ENCODE measurements around the gene KIAA2012.

The KIAA2012 gene

DNA sequence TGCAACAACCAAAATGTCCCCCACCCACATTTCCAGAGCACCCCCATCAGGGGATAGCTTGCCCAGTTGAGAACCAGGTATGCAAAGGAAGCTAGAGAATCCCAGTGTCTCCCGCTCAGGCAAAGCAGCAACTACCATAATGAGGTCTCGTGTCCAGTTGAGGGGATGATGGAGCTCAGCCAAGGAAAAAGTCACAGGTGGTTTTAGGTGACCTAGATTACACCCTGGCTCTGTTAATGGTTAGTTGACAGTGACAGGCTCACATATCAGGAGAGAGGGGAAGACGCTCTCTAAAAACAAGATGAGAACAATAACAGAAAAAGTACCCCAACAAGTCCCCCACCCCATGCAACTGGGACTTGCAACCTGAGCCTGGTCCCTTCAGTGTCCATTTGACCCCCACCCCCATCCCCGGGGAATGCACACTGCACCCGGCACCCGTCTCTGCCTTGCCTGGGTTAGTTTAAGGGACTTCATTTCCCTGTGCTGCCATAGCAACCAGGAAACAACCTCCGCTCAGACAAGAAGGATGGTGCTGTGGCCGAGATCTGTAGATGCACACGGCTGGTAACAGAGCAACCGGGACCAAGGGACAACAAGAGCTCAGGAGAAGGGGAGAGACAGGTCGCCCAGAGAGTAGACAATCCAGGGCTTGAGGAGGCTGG is at the start of gene KIAA2012:
Gene KIAA2012 (plus strand): TSS at position 519 of the 665 bp plus-strand sequence. CDS start 373 bp downstream, outside the sequence.
- no peak within 1 kb of the TSS for H3K9ac ChIP-seq (ENCODE audit: low read length)
- H3K27me3 ChIP-seq (replicated peaks; ENCODE audit: control insufficient read depth, insufficient read depth, low read length), result peaks cover 22% of the 10 kb centered on the region
- H3K4me1 ChIP-seq (ENCODE audit: control insufficient read depth, insufficient read depth, low read length), result no peaks in the 10 kb centered on the region
- H3K9me3 ChIP-seq (ENCODE audit: control insufficient read depth, low read length), result no peaks in the 10 kb centered on the region
- DNase-seq (ENCODE audit: low read depth), result no peak
- no peak within 1 kb of the TSS for H3K4me3 ChIP-seq (ENCODE audit: low read length)
- H3K36me3 ChIP-seq (ENCODE audit: control insufficient read depth, insufficient read depth, low read length, severe bottlenecking), result no peaks in the 10 kb centered on the region

GRCh38 chr2:202023904-202024266 is 49.2 kb upstream of the KIAA2012 start:
- Histone ChIP-seq H3K27me3 (replicated peaks; ENCODE audit: control insufficient read depth, insufficient read depth, low read length) (peaks cover 15% of the 10 kb centered on the region), H3K4me1 (ENCODE audit: control insufficient read depth, insufficient read depth, low read length) (no peaks in the 10 kb centered on the region), H3K4me3 (ENCODE audit: low read length) (no peak overlapping the region), H3K36me3 (ENCODE audit: control insufficient read depth, insufficient read depth, low read length, severe bottlenecking) (no peaks in the 10 kb centered on the region), H3K9ac (ENCODE audit: low read length) (no peak overlapping the region), H3K9me3 (ENCODE audit: control insufficient read depth, low read length) (no peaks in the 10 kb centered on the region)
- DNase-seq (ENCODE audit: low read depth), result no peak

GRCh38 chr2:202024871-202025270 is 48.2 kb upstream of the KIAA2012 start:
- Histone ChIP-seq H3K9me3 (ENCODE audit: control insufficient read depth, low read length) (no peaks in the 10 kb centered on the region), H3K4me1 (ENCODE audit: control insufficient read depth, insufficient read depth, low read length) (peaks cover 5% of the 10 kb centered on the region), H3K4me3 (ENCODE audit: low read length) (no peak overlapping the region), H3K27me3 (replicated peaks; ENCODE audit: control insufficient read depth, insufficient read depth, low read length) (peaks cover 11% of the 10 kb centered on the region), H3K36me3 (ENCODE audit: control insufficient read depth, insufficient read depth, low read length, severe bottlenecking) (no peaks in the 10 kb centered on the region), H3K9ac (ENCODE audit: low read length) (no peak overlapping the region)
- no peak for DNase-seq (ENCODE audit: low read depth)

- peak; percentile 56 for DNase-seq (ENCODE audit: low read depth)
- Histone ChIP-seq H3K4me1 (ENCODE audit: control insufficient read depth, insufficient read depth, low read length) (peaks cover 8% of the 10 kb centered on the region), H3K27me3 (replicated peaks; ENCODE audit: control insufficient read depth, insufficient read depth, low read length) (peaks cover 11% of the 10 kb centered on the region), H3K36me3 (ENCODE audit: control insufficient read depth, insufficient read depth, low read length, severe bottlenecking) (no peaks in the 10 kb centered on the region), H3K9me3 (ENCODE audit: control insufficient read depth, low read length) (no peaks in the 10 kb centered on the region), H3K4me3 (ENCODE audit: low read length) (no peak overlapping the region), H3K9ac (ENCODE audit: low read length) (no peak overlapping the region)
These were observed 47.2 kb upstream of the KIAA2012 start for GRCh38 chr2:202025816-202026215.

DNA sequence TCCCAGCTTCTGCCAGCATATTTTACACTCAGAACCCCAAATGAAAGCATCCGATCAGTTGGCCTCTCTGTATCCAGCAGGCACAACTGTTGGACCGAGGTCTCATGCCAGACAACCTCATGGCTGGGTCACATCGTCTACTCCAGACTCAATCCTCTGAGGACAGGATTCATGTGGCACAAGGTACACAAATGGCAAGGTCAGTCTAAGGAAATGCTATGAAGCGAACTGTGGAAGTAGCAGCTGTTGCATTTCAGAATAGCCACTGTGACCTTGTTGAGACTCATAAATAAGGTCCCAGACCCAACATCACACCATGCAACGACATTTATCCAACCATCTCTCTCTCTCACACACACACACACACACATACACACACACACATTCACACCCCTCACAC is 46.5 kb upstream of the KIAA2012 start:
- peaks cover 15% of the 10 kb centered on the region for H3K4me1 ChIP-seq (ENCODE audit: control insufficient read depth, insufficient read depth, low read length)
- DNase-seq (ENCODE audit: low read depth), result no peak
- no peak overlapping the region for H3K4me3 ChIP-seq (ENCODE audit: low read length)
- no peaks in the 10 kb centered on the region for H3K36me3 ChIP-seq (ENCODE audit: control insufficient read depth, insufficient read depth, low read length, severe bottlenecking)
- H3K9ac ChIP-seq (ENCODE audit: low read length), result no peak overlapping the region
- no peaks in the 10 kb centered on the region for H3K9me3 ChIP-seq (ENCODE audit: control insufficient read depth, low read length)
- H3K27me3 ChIP-seq (replicated peaks; ENCODE audit: control insufficient read depth, insufficient read depth, low read length), result peaks cover 11% of the 10 kb centered on the region

- peaks cover 38% of the 10 kb centered on the region for H3K4me1 ChIP-seq (ENCODE audit: control insufficient read depth, insufficient read depth, low read length)
- H3K9me3 ChIP-seq (ENCODE audit: control insufficient read depth, low read length), result no peaks in the 10 kb centered on the region
- H3K9ac ChIP-seq (ENCODE audit: low read length), result no peak overlapping the region
- H3K4me3 ChIP-seq (ENCODE audit: low read length), result no peak overlapping the region
- peak; percentile 89 for DNase-seq (ENCODE audit: low read depth)
- H3K36me3 ChIP-seq (ENCODE audit: control insufficient read depth, insufficient read depth, low read length, severe bottlenecking), result no peaks in the 10 kb centered on the region
- H3K27me3 ChIP-seq (replicated peaks; ENCODE audit: control insufficient read depth, insufficient read depth, low read length), result peaks cover under 1% of the 10 kb centered on the region
These were observed 42.4 kb upstream of the KIAA2012 start for GRCh38 chr2:202030691-202031090.

- H3K9ac ChIP-seq (ENCODE audit: low read length), result no peak overlapping the region
- H3K4me3 ChIP-seq (ENCODE audit: low read length), result no peak overlapping the region
- no peaks in the 10 kb centered on the region for H3K9me3 ChIP-seq (ENCODE audit: control insufficient read depth, low read length)
- DNase-seq (ENCODE audit: low read depth), result peak; percentile 64
- no peaks in the 10 kb centered on the region for H3K27me3 ChIP-seq (replicated peaks; ENCODE audit: control insufficient read depth, insufficient read depth, low read length)
- no peaks in the 10 kb centered on the region for H3K36me3 ChIP-seq (ENCODE audit: control insufficient read depth, insufficient read depth, low read length, severe bottlenecking)
- H3K4me1 ChIP-seq (ENCODE audit: control insufficient read depth, insufficient read depth, low read length), result peaks cover 42% of the 10 kb centered on the region
These were observed 41.7 kb upstream of the KIAA2012 start for GRCh38 chr2:202031246-202031951.

DNA sequence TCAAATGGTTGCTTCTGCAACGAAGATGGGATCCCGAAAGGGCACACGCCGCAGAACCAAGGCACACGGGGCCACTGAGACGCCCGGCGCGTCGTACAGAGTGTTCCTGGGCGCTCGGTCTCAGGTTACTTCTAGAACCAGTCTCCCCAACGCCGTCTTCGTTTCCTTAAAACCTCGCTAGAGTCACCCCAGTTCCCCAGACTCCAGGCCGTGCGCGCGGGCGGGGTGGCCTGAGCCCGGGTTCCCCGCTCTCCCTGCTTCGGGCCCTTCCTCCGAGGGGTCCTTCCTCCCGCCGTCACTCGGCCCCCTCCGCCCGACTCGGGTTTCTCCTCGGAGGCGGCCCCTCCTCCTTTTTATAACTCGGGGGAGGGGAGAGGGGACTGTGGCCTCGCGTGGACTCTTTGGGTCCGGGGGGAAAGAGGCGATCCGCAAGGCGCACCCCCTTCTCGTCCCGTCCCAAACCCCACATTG is 40.2 kb upstream of the KIAA2012 start:
- Histone ChIP-seq H3K9ac (ENCODE audit: low read length) (peak overlapping the region; percentile 88), H3K27me3 (replicated peaks; ENCODE audit: control insufficient read depth, insufficient read depth, low read length) (no peaks in the 10 kb centered on the region), H3K36me3 (ENCODE audit: control insufficient read depth, insufficient read depth, low read length, severe bottlenecking) (no peaks in the 10 kb centered on the region), H3K9me3 (ENCODE audit: control insufficient read depth, low read length) (no peaks in the 10 kb centered on the region), H3K4me1 (ENCODE audit: control insufficient read depth, insufficient read depth, low read length) (peaks cover 57% of the 10 kb centered on the region), H3K4me3 (ENCODE audit: low read length) (peak overlapping the region; percentile 88)
- peak; percentile 82 for DNase-seq (ENCODE audit: low read depth)

- H3K36me3 ChIP-seq (ENCODE audit: control insufficient read depth, insufficient read depth, low read length, severe bottlenecking), result no peaks in the 10 kb centered on the region
- no peaks in the 10 kb centered on the region for H3K27me3 ChIP-seq (replicated peaks; ENCODE audit: control insufficient read depth, insufficient read depth, low read length)
- H3K9me3 ChIP-seq (ENCODE audit: control insufficient read depth, low read length), result no peaks in the 10 kb centered on the region
- peak within 1 kb of the TSS; percentile 88 for H3K4me3 ChIP-seq (ENCODE audit: low read length)
- H3K9ac ChIP-seq (ENCODE audit: low read length), result peak within 1 kb of the TSS; percentile 88
- DNase-seq (ENCODE audit: low read depth), result peak; percentile 98
- peaks cover 62% of the 10 kb centered on the region for H3K4me1 ChIP-seq (ENCODE audit: control insufficient read depth, insufficient read depth, low read length)
These were observed 39.5 kb upstream of the KIAA2012 start, which contains the start of gene FZD7 for GRCh38 chr2:202033317-202034248. Gene FZD7 (plus strand): TSS chr2:202033855. CDS start chr2:202034648, 793 bp downstream.

DNA sequence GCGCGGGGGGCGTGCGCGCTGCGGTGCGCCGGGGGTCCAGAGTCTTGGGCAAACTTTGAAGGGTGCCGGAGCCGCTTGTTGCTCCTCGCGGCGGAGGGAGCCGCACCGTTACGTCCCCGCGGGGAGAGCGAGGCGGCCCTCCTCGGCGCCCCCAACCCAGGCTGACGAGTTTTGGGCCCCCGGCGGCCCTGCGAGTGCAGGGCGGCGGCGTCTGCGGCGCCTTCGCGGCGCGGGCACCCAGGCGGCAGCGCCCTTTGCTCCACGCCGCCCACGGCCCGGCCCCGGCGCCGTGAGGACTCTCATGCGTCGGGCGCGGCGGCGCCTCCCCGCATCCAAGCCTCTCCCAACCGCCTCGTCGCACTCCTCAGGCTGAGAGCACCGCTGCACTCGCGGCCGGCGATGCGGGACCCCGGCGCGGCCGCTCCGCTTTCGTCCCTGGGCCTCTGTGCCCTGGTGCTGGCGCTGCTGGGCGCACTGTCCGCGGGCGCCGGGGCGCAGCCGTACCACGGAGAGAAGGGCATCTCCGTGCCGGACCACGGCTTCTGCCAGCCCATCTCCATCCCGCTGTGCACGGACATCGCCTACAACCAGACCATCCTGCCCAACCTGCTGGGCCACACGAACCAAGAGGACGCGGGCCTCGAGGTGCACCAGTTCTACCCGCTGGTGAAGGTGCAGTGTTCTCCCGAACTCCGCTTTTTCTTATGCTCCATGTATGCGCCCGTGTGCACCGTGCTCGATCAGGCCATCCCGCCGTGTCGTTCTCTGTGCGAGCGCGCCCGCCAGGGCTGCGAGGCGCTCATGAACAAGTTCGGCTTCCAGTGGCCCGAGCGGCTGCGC is 38.6 kb upstream of the KIAA2012 start:
- no peaks in the 10 kb centered on the region for H3K36me3 ChIP-seq (ENCODE audit: control insufficient read depth, insufficient read depth, low read length, severe bottlenecking)
- no peaks in the 10 kb centered on the region for H3K27me3 ChIP-seq (replicated peaks; ENCODE audit: control insufficient read depth, insufficient read depth, low read length)
- H3K9me3 ChIP-seq (ENCODE audit: control insufficient read depth, low read length), result no peaks in the 10 kb centered on the region
- H3K4me3 ChIP-seq (ENCODE audit: low read length), result peak overlapping the region; percentile 76
- peak; percentile 65 for DNase-seq (ENCODE audit: low read depth)
- H3K4me1 ChIP-seq (ENCODE audit: control insufficient read depth, insufficient read depth, low read length), result peaks cover 70% of the 10 kb centered on the region
- peak overlapping the region; percentile 79 for H3K9ac ChIP-seq (ENCODE audit: low read length)

Measured in adipocyte (in vitro differentiated cells).